WERI-Rb-1 (cell line): Measurements from ENCODE around the gene MTCL1.

Experiments
- DNase-seq: peaks from one replicate; pipeline ENCODE4 v3.0.0-alpha.2; 2020
- H3K27ac ChIP-seq: fragments of 250-450 bp; sonication (Bioruptor Pico); 2 replicates; pipeline ENCODE4 v1.5.1; 2020; ENCODE audit warnings: mild to moderate bottlenecking, moderate library complexity
- H3K27me3 ChIP-seq: fragments of 250-450 bp; sonication (Bioruptor Pico); 2 replicates; pipeline ENCODE4 v1.5.1; 2021; ENCODE audit warnings: mild to moderate bottlenecking, low read depth, moderate library complexity; ENCODE audit not compliant: insufficient read depth, severe bottlenecking
- H3K36me3 ChIP-seq: fragments of 250-450 bp; sonication (Bioruptor Pico); 2 replicates; pipeline ENCODE4 v1.5.1; 2020; ENCODE audit warnings: mild to moderate bottlenecking, moderate library complexity
- H3K4me3 ChIP-seq: 2 replicates; pipeline ENCODE4 v1.5.1; 2011; ENCODE audit warnings: low read depth, mild to moderate bottlenecking, control low read depth, low read length
- H3K9me3 ChIP-seq: fragments of 250-450 bp; sonication (Bioruptor Pico); 2 replicates; pipeline ENCODE4 v1.5.1; 2021; ENCODE audit warnings: mild to moderate bottlenecking, moderate library complexity; ENCODE audit not compliant: severe bottlenecking
- TF ChIP-seq, protein P1 (sequence below): IDR thresholded peaks from 2 replicates; pipeline ENCODE4 v1.5.1; 2011; ENCODE audit warnings: low read depth, mild to moderate bottlenecking, control low read depth, inconsistent platforms, low read length

The MTCL1 gene

DNA sequence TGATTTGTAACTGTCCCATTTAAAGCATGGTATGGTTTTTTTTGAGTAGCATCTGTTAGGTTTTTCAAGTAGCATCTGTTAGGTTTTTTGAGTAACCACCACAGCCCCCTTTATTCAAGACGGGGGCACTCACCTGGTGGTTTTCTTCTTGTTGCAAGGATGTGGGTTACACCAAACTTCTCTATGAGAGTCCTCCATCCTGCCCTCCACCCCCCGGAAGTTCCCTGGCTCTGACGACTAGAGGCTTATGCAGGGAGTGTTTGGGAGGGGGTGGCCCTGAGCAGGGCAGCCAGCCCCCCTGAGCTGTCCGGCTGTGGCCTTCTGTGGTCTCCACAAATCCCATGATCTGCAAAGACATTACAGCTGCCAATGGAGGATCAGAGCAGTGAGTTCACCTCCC lies 39.3 kb downstream of the MTCL1 start:
- H3K9me3 ChIP-seq: no peaks in the 10 kb centered on the region
- H3K36me3 ChIP-seq: peaks cover 4% of the 10 kb centered on the region; the same call in 1 of the 2 replicates
- no peaks in the 10 kb centered on the region for H3K27me3 ChIP-seq
- H3K4me3 ChIP-seq: no peak overlapping the region
- H3K27ac ChIP-seq: no peak overlapping the region
- TF ChIP-seq, protein P1, sequence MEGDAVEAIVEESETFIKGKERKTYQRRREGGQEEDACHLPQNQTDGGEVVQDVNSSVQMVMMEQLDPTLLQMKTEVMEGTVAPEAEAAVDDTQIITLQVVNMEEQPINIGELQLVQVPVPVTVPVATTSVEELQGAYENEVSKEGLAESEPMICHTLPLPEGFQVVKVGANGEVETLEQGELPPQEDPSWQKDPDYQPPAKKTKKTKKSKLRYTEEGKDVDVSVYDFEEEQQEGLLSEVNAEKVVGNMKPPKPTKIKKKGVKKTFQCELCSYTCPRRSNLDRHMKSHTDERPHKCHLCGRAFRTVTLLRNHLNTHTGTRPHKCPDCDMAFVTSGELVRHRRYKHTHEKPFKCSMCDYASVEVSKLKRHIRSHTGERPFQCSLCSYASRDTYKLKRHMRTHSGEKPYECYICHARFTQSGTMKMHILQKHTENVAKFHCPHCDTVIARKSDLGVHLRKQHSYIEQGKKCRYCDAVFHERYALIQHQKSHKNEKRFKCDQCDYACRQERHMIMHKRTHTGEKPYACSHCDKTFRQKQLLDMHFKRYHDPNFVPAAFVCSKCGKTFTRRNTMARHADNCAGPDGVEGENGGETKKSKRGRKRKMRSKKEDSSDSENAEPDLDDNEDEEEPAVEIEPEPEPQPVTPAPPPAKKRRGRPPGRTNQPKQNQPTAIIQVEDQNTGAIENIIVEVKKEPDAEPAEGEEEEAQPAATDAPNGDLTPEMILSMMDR: no peak
- peak; percentile 57 for DNase-seq

DNA sequence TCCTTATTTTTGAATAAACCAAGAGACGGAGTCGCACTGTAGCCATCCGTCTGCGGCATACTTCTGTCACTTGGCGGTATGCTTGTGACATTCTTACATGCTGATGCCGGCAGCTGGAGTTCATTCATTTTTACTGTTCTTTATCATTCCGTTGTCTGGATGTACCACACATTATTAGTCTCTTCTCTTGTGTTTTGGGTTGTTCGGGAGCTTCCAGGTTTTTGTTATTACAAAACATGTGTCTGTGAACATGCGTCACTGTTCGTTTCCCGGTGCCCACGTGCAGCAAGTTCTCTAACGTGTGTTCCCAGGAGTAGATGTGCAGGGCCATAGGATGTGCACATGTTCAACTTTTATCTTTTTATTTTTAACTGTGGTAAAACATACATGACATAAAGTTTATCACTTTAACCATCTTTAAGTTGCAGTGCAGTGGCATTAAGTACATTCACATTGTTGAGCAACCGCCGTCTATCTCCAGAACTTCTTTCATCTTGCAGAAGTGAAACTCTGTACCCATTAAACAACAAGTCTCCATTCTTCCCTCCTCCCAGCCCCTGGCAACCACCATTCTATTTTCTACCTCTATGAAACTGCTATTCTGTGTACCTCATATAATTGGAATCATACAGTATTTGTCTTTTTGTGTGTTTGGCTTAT lies 40.1 kb downstream of the MTCL1 start:
- TF ChIP-seq, protein P1: no peak
- Histone ChIP-seq H3K4me3 (no peak overlapping the region), H3K27ac (no peak overlapping the region), H3K27me3 (no peaks in the 10 kb centered on the region), H3K9me3 (no peaks in the 10 kb centered on the region), H3K36me3 (peaks cover 4% of the 10 kb centered on the region; the same call in 1 of the 2 replicates)
- DNase-seq: no peak

GRCh38 chr18:8747440-8747937 lies 42.1 kb downstream of the MTCL1 start:
- DNase-seq: no peak
- no peak overlapping the region for H3K4me3 ChIP-seq
- H3K27me3 ChIP-seq: no peaks in the 10 kb centered on the region
- no peak overlapping the region for H3K27ac ChIP-seq
- TF ChIP-seq, protein P1: no peak
- no peaks in the 10 kb centered on the region for H3K9me3 ChIP-seq
- H3K36me3 ChIP-seq: peaks cover 4% of the 10 kb centered on the region; the same call in 1 of the 2 replicates

DNA sequence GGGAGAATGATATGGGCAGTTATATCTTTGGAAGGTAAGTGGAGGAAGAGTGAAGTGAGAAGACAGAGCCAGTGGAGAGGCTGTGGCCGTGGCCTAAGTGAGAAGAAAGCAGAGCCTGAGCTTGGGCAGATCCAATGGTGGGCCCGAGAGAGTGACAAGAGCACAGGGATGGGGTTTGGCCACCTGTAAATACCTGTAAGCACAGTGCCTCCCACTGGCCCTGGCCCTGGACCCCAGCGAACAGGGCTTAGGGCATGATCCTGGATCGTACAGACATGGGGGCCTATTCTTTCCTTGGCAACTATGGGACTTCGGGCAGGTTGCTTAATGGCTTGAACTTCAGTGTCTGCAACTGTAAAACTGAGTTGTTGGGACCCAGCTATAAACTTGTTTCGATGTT lies 44.1 kb downstream of the MTCL1 start:
- DNase-seq: no peak
- Histone ChIP-seq H3K36me3 (peaks cover 4% of the 10 kb centered on the region; the same call in 1 of the 2 replicates), H3K4me3 (no peak overlapping the region), H3K27ac (no peak overlapping the region), H3K27me3 (no peaks in the 10 kb centered on the region), H3K9me3 (no peaks in the 10 kb centered on the region)
- TF ChIP-seq, protein P1: no peak

DNA sequence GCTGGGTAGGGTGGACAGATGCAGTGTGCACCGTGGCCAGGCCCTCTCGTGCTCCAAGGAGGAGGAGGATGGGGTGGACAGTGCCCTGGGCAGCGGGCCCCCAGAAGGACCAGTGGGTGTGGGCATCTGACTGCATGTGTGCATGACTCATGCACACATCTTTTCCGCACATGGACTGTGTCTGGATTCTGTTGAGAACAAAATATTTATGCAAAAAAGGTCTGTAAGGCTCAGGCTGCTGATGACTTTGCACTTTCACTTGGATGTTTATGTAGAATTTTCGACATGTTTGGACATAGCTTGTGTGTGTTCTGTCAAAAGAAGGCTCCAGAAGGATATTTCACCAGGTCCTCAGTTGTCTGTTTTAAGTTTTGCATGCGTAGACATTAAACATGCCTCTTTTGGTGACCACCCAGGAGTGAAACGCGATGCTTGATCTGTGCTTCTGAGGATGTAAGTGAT lies 45.6 kb downstream of the MTCL1 start:
- no peak for DNase-seq
- H3K4me3 ChIP-seq: no peak overlapping the region
- no peak overlapping the region for H3K27ac ChIP-seq
- TF ChIP-seq, protein P1: no peak
- H3K36me3 ChIP-seq: peaks cover 4% of the 10 kb centered on the region; the same call in 1 of the 2 replicates
- no peaks in the 10 kb centered on the region for H3K9me3 ChIP-seq
- no peaks in the 10 kb centered on the region for H3K27me3 ChIP-seq
